Adrenal gland (tissue), 12 donors: Measurements from ENCODE around the gene SYT13. TPM values are rescaled to one million over a fixed set of nuclear protein-coding genes. Genes with fewer than 3 reads are reported as not detected.

Experiments used
- DNase-seq, 7 donors: peaks; one replicate each; pipeline ENCODE4 v3.0.0-alpha.2; 2019 to 2020
- H3K27ac ChIP-seq, 5 donors: fragments of 200-600 bp; sonication (generic) in 4 of 5; 1 replicate in 3 of 5; 2 replicates in 2 of 5; pipeline versions ENCODE4 v1.5.1 to v1.8.0; 2016 to 2020; ENCODE audit warnings: mild to moderate bottlenecking in 1 of 5
- H3K27me3 ChIP-seq: fragments of 200-600 bp; 2 replicates; pipeline ENCODE4 v1.8.0; 2021
- H3K36me3 ChIP-seq, 2 donors: fragments of 200-600 bp; replicated peaks in 1 of 2; 1 replicate in 1 of 2; 2 replicates in 1 of 2; pipeline versions ENCODE4 v1.5.1 to v1.8.0; 2018 to 2022
- H3K4me1 ChIP-seq, 2 donors: fragments of 200-600 bp; replicated peaks in 1 of 2; 1 replicate in 1 of 2; 2 replicates in 1 of 2; pipeline versions ENCODE4 v1.5.1 to v1.8.0; 2018 to 2021
- H3K4me3 ChIP-seq, 4 donors: fragments of 200-600 bp; sonication (generic) in 3 of 4; one replicate each; pipeline ENCODE4 v1.5.1; 2016 to 2018
- H3K9me3 ChIP-seq, 3 donors: fragments of 200-600 bp; sonication (generic) in 1 of 3; replicated peaks in 1 of 3; 1 replicate in 2 of 3; 2 replicates in 1 of 3; pipeline versions ENCODE4 v1.5.1 to v1.8.0; 2016 to 2021
- CTCF ChIP-seq, 6 experiments: fragments of 450-650 bp in 4 of 6; fragments of 200-600 bp in 2 of 6; sonication (generic) in 1 of 6; IDR thresholded peaks; 1 replicate in 5 of 6; 2 replicates in 1 of 6; pipeline versions ENCODE4 v1.5.1 to v1.8.0; 2016 to 2021; ENCODE audit warnings: antibody characterized with exemption in 6 of 6, mild to moderate bottlenecking in 2 of 6, moderate library complexity in 1 of 6
- POLR2A ChIP-seq, 2 donors: fragments of 450-650 bp; IDR thresholded peaks; one replicate each; pipeline ENCODE4 v1.6.1; 2017; ENCODE audit warnings: antibody characterized with exemption in 2 of 2, mild to moderate bottlenecking in 2 of 2, moderate library complexity in 1 of 2
- WGBS, 4 donors: extraction: QIAGEN DNeasy Blood & Tissue Kit in 2 of 4; methylation state at CpG; one replicate each; pipeline versions ENCODE4 v1.1.5 to v1.1.7; 2013 to 2017; 5-methylcytosine and 5-hydroxymethylcytosine counted together
- intact Hi-C, 2 donors: fragments of 100-400 bp; cut with DNase I; formaldehyde crosslinking; loops; one replicate each; pipeline versions ENCODE4 v1.14.1 to v1.15.0; 2022 to 2023
- polyA plus RNA-seq, 3 donors: library from polyadenylated mRNA; stranded (reverse); fragments of 200-250 nt in 2 of 3; fragments of 350-450 nt in 1 of 3; fragmentation: Illumina TruSeq in 1 of 3; extraction: RNeasy Lipid Tissue Mini Kit (QIAGEN cat#74804) in 1 of 3; gene quantifications; one replicate each; pipeline ENCODE4 v1.2.3, GENCODE V29; 2013 to 2014
- total RNA-seq, 9 donors: library from RNA; depleted of rRNA in 4 of 9; stranded (reverse); fragments of >200 nt in 4 of 9; fragments of 120-200 nt in 1 of 9; fragmentation: NEBNext Ultra II Directional in 1 of 9; extraction: Animal tissue kit (Norgen Biotek cat#: 25700) in 1 of 9; gene quantifications; one replicate each; pipeline versions ENCODE4 v1.1.0 to v1.2.4, GENCODE V29; 2013 to 2023
- donor health status: healthy with polysubstance abuse.
- donor health status: Bipolar disorder and iron deficiency.
- donor health status: DM: yes; HTN: yes; CAD: no.
- donor health status: DM: no; HTN: no; CAD: no.
- donor health status: DM: no; HTN: no; CAD: no.
- donor health status: DM: yes; HTN: yes; CAD: no.

The SYT13 gene
- total and polyA plus RNA-seq, 12 donors, result 0.50 to 6.6 (median 2.7) TPM; not detected in 4

- no peak for DNase-seq
- 65 to 83% (median 81%) methylated on average over 8 of the region's 8 CpGs for WGBS, 4 donors
- Histone ChIP-seq H3K27ac (no peak overlapping the region), H3K36me3 (no peaks in the 10 kb centered on the region), H3K4me3 (no peak overlapping the region), H3K27me3 (no peaks in the 10 kb centered on the region), H3K4me1 (no peaks in the 10 kb centered on the region), H3K9me3 (no peaks in the 10 kb centered on the region)
- intact Hi-C loops, result no loop called here
- no peak for TF ChIP-seq CTCF (IDR thresholded peaks at IDR 0.05)
- TF ChIP-seq POLR2A (IDR thresholded peaks at IDR 0.05), result no peak
These were observed 36.1 kb upstream of the SYT13 start for GRCh38 chr11:45322111-45322705.

GRCh38 chr11:45321669-45322068 lies 35.5 kb upstream of the SYT13 start:
- DNase-seq, result no peak
- Histone ChIP-seq H3K36me3 (no peaks in the 10 kb centered on the region), H3K4me1 (no peaks in the 10 kb centered on the region), H3K27me3 (no peaks in the 10 kb centered on the region), H3K4me3 (no peak overlapping the region), H3K9me3 (no peaks in the 10 kb centered on the region), H3K27ac (no peak overlapping the region)
- intact Hi-C loops, result no loop called here
- TF ChIP-seq POLR2A (IDR thresholded peaks at IDR 0.05) (no peak), CTCF (IDR thresholded peaks at IDR 0.05) (no peak)
- WGBS, 4 donors, result 72 to 93% (median 87%) methylated on average over 5 to 7 of the region's 7 CpGs

GRCh38 chr11:45321031-45321595 lies 35.0 kb upstream of the SYT13 start:
- no peaks in the 10 kb centered on the region for H3K9me3 ChIP-seq
- WGBS, 4 donors, result 74 to 86% (median 82%) methylated on average over 7 of the region's 7 CpGs
- H3K27ac ChIP-seq, result no peak overlapping the region
- H3K27me3 ChIP-seq, result no peaks in the 10 kb centered on the region
- no peaks in the 10 kb centered on the region for H3K4me1 ChIP-seq
- no peak for DNase-seq
- no peak overlapping the region for H3K4me3 ChIP-seq
- intact Hi-C loops, result no loop called here
- TF ChIP-seq CTCF (IDR thresholded peaks at IDR 0.05) (no peak), POLR2A (IDR thresholded peaks at IDR 0.05) (no peak)
- H3K36me3 ChIP-seq, result no peaks in the 10 kb centered on the region

GRCh38 chr11:45320371-45320770 lies 34.2 kb upstream of the SYT13 start:
- no peak overlapping the region for H3K27ac ChIP-seq
- peaks cover 5% of the 10 kb centered on the region for H3K27me3 ChIP-seq
- intact Hi-C loops, result no loop called here
- no peak overlapping the region for H3K4me3 ChIP-seq
- DNase-seq, result no peak
- H3K36me3 ChIP-seq, result no peaks in the 10 kb centered on the region
- no peaks in the 10 kb centered on the region for H3K4me1 ChIP-seq
- 77 to 88% (median 84%) methylated on average over 4 of the region's 4 CpGs for WGBS, 4 donors
- TF ChIP-seq POLR2A (IDR thresholded peaks at IDR 0.05) (no peak), CTCF (IDR thresholded peaks at IDR 0.05) (no peak)
- no peaks in the 10 kb centered on the region for H3K9me3 ChIP-seq
